Measurements from ENCODE around the gene TMEM201. TPM values are rescaled to one million over a fixed set of nuclear protein-coding genes. Genes with fewer than 3 reads are reported as not detected.
A peak's percentile ranks its signal among the peaks of the same experiment; 100 is the strongest.

TMEM201 gene
- polyA plus RNA-seq, 1 experiment, result 1.6 TPM

DNA sequence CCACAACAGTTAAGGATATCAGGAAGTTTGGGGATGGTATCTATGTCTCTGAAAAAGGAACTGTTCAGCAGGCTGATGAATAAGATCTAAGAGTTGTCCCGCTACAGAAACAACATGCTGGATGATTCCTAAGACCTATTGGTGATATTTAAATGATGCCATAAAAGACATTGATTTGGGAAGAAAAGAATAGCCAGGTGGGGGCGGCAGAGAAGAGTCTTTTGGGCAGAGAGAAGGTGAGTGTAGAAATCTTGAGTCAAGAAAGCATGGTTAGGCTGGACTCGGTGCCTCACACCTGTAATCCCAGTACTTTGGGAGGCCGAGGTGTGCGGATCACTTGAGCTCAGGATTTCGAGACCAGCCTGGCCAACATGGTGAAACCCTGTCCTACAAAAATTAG, 11.8 kb upstream of the TMEM201 start:
- H3K27ac ChIP-seq (ENCODE audit: low read depth, low read length), result no peak overlapping the region
- H3K4me3 ChIP-seq (ENCODE audit: low read depth, low read length), result no peak overlapping the region
- TF ChIP-seq, protein P1, sequence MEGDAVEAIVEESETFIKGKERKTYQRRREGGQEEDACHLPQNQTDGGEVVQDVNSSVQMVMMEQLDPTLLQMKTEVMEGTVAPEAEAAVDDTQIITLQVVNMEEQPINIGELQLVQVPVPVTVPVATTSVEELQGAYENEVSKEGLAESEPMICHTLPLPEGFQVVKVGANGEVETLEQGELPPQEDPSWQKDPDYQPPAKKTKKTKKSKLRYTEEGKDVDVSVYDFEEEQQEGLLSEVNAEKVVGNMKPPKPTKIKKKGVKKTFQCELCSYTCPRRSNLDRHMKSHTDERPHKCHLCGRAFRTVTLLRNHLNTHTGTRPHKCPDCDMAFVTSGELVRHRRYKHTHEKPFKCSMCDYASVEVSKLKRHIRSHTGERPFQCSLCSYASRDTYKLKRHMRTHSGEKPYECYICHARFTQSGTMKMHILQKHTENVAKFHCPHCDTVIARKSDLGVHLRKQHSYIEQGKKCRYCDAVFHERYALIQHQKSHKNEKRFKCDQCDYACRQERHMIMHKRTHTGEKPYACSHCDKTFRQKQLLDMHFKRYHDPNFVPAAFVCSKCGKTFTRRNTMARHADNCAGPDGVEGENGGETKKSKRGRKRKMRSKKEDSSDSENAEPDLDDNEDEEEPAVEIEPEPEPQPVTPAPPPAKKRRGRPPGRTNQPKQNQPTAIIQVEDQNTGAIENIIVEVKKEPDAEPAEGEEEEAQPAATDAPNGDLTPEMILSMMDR (IDR thresholded peaks at IDR 0.05; ENCODE audit: low read depth, low read length), result no peak
- ChIA-PET POLR2A (no interaction called here), CTCF (interaction anchor here (1.7 kb wide), 1 partner anchor 82 kb away, joined by 4 read pairs; no protein-coding TSS in a partner anchor)
- H3K9me3 ChIP-seq (ENCODE audit: control insufficient read depth, insufficient read depth, low read length), result no peaks in the 10 kb centered on the region
- no peak for DNase-seq (ENCODE audit: low read depth, low spot score)
- H3K27me3 ChIP-seq (ENCODE audit: control insufficient read depth, insufficient read depth, low read length), result no peaks in the 10 kb centered on the region

DNA sequence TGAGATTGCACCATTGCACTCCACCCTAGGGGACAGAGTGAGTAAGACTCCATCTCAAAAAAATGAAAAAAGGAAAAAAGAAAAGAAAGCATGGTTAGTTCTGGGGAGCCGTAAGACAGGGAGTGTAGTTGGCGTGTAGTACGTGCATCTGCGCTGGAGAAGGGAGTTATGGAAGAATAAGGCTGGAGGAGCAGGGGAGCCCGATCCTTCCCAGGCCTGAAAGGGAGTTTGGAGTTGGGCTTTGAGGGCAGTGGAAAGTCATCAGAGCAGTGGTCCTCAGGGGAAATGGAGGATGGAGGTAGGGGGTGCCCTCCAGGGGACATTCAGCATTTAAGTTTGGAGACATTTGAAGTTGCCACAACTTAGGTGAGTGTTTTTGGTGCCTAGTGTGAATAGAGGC, 11.3 kb upstream of the TMEM201 start:
- CTCF ChIA-PET, result no interaction called here
- POLR2A ChIA-PET, result no interaction called here
- Histone ChIP-seq H3K9me3 (ENCODE audit: control insufficient read depth, insufficient read depth, low read length) (no peaks in the 10 kb centered on the region), H3K4me3 (ENCODE audit: low read depth, low read length) (no peak overlapping the region), H3K27ac (ENCODE audit: low read depth, low read length) (no peak overlapping the region), H3K27me3 (ENCODE audit: control insufficient read depth, insufficient read depth, low read length) (no peaks in the 10 kb centered on the region)
- TF ChIP-seq, protein P1 (IDR thresholded peaks at IDR 0.05; ENCODE audit: low read depth, low read length), result no peak
- no peak for DNase-seq (ENCODE audit: low read depth, low spot score)

DNA sequence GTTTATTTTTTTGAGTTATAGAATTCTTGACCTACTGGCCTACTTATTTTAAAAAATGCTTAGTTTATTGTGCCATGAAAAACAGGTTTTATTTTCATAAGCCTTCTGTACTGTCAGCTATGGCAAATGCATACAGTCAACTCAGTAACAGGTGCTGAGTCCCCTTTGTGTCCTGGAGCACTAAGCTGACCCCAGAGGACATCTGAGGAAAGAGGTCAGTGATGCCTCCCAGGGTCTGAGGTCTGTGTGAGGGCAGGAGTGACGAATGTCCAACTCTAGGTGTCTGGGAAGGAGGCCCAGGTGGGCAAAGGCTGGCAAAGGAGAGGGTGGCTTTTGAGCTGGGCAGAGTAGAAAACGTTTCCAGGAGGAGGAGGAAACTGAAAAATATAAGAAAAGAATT, 7.8 kb upstream of the TMEM201 start:
- H3K4me3 ChIP-seq (ENCODE audit: low read depth, low read length), result no peak overlapping the region
- H3K9me3 ChIP-seq (ENCODE audit: control insufficient read depth, insufficient read depth, low read length), result no peaks in the 10 kb centered on the region
- H3K27me3 ChIP-seq (ENCODE audit: control insufficient read depth, insufficient read depth, low read length), result no peaks in the 10 kb centered on the region
- TF ChIP-seq, protein P1 (IDR thresholded peaks at IDR 0.05; ENCODE audit: low read depth, low read length), result no peak
- H3K27ac ChIP-seq (ENCODE audit: low read depth, low read length), result no peak overlapping the region
- CTCF ChIA-PET, result interaction anchor here (0.6 to 1.0 kb wide), 3 partner anchors 9 to 90 kb away, joined by 3 to 4 read pairs (median 3); no protein-coding TSS in a partner anchor
- DNase-seq (ENCODE audit: low read depth, low spot score), result no peak
- POLR2A ChIA-PET, result no interaction called here

DNA sequence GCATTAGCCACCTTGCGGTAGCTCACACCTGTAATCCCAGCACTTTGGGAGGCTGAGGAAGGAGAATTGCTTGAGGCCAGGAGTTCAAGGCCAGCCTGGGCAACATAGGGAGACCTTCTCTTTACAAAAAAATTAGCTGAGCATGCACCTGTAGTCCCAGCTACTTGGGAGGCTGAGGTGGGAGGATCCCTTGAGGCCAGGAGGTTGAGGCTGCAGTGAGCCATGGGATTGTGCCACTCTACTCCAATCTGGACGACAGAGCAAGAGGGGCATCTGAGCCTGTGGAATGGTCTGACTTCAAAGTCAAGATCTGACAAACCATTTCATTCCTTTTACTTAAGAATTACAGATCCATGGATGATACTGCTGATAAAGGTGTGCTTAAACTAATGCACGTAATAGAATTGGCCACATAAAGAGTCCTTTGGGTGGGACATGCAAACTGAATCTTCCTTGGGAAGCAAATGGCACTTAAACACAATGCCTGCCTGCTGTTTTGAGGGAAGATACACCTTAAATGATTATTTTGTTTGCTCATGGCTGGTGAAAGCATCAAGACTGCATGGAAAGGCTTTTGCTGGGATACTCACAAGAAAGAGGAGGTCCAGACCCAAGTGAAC, 2.5 kb upstream of the TMEM201 start:
- POLR2A ChIA-PET, result interaction anchor here (0.7 kb wide), 1 partner anchor 351 kb away, joined by 3 read pairs; no protein-coding TSS in a partner anchor
- Histone ChIP-seq H3K4me3 (ENCODE audit: low read depth, low read length) (no peak overlapping the region), H3K9me3 (ENCODE audit: control insufficient read depth, insufficient read depth, low read length) (no peaks in the 10 kb centered on the region), H3K27ac (ENCODE audit: low read depth, low read length) (no peak overlapping the region), H3K27me3 (ENCODE audit: control insufficient read depth, insufficient read depth, low read length) (no peaks in the 10 kb centered on the region)
- CTCF ChIA-PET, result interaction anchor here (0.7 kb wide), 1 partner anchor 361 kb away, joined by 5 read pairs; no protein-coding TSS in a partner anchor
- no peak for DNase-seq (ENCODE audit: low read depth, low spot score)
- TF ChIP-seq, protein P1 (IDR thresholded peaks at IDR 0.05; ENCODE audit: low read depth, low read length), result no peak

DNA sequence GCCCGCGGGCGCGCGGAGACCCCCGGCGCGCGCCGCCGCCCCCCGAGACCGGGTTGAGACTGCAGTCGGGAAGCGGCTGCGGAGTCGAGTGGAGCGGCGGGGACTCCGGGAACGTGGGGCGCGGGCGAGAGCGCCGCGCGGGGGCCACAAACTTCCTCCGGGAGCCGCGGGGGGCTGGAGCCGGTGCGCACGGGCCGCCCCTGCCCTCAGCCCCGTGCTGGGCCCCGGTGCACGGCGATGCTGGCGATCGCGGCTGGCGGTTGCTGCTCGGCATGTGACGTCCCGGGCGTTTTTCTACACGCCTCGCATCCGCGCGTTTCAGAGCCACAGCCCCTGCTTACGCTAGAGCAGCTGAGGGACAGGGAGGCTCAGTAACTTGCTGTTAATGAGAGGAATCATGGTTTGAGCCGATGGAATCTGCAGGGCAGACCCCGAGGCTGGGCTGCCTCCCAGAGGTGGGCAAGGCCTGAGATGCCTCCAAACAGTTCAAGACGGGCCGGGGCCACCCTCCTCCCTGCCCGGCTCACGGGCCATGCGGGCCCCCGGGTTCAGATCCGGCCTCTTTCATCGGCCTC, 520 bp downstream of the TMEM201 start:
- Histone ChIP-seq H3K27me3 (ENCODE audit: control insufficient read depth, insufficient read depth, low read length) (no peaks in the 10 kb centered on the region), H3K4me3 (ENCODE audit: low read depth, low read length) (peak overlapping the region; percentile 69), H3K9me3 (ENCODE audit: control insufficient read depth, insufficient read depth, low read length) (no peaks in the 10 kb centered on the region), H3K27ac (ENCODE audit: low read depth, low read length) (peak overlapping the region; percentile 39)
- TF ChIP-seq, protein P1 (IDR thresholded peaks at IDR 0.05; ENCODE audit: low read depth, low read length), result no peak
- POLR2A ChIA-PET, result interaction anchor here (0.6 kb wide), 1 partner anchor 388 kb away, joined by 3 read pairs; no protein-coding TSS in a partner anchor
- no peak for DNase-seq (ENCODE audit: low read depth, low spot score)
- CTCF ChIA-PET, result interaction anchor here (0.5 to 0.8 kb wide), 3 partner anchors 8 to 547 kb away, joined by 3 to 4 read pairs (median 3); no protein-coding TSS in a partner anchor

All from AG04450 (cell line).